Fibroblast of lung (primary cell): Measurements from ENCODE around the gene PROM2. TPM values are rescaled to one million over a fixed set of nuclear protein-coding genes. Genes with fewer than 3 reads are reported as not detected.

Experiments
- DNase-seq, 2 donors: peaks; one replicate each; pipeline versions ENCODE4 v3.0.0 to v3.0.0-alpha.2; 2010; ENCODE audit warnings: low read depth in 2 of 2
- H2AFZ ChIP-seq: 2 replicates; pipeline ENCODE4 v1.5.1; 2012; ENCODE audit warnings: low read length, control low read depth, inconsistent platforms
- H3K27ac ChIP-seq: 2 replicates; pipeline ENCODE4 v1.5.1; 2011; ENCODE audit warnings: low read length, control low read depth; ENCODE audit not compliant: insufficient read depth
- H3K27me3 ChIP-seq: 2 replicates; pipeline ENCODE4 v1.5.1; 2011; ENCODE audit warnings: mild to moderate bottlenecking, low read length; ENCODE audit not compliant: control insufficient read depth, insufficient read depth
- H3K36me3 ChIP-seq: 2 replicates; pipeline ENCODE4 v1.5.1; 2011; ENCODE audit warnings: low read length; ENCODE audit not compliant: control insufficient read depth, insufficient read depth
- H3K4me1 ChIP-seq: 2 replicates; pipeline ENCODE4 v1.5.1; 2011; ENCODE audit warnings: low read length; ENCODE audit not compliant: control insufficient read depth, insufficient read depth; ENCODE audit errors: extremely low read depth
- H3K4me2 ChIP-seq: 2 replicates; pipeline ENCODE4 v1.5.1; 2011; ENCODE audit warnings: low read length, control low read depth; ENCODE audit not compliant: insufficient read depth; ENCODE audit errors: extremely low read depth
- H3K4me3 ChIP-seq, 4 experiments: fragments of 200-600 bp in 1 of 4; sonication (generic) in 1 of 4; replicated peaks in 1 of 4; 2 replicates each; pipeline ENCODE4 v1.5.1; 2011 to 2016; ENCODE audit warnings: low read length in 4 of 4, low read depth in 3 of 4, mild to moderate bottlenecking in 3 of 4, control low read depth in 2 of 4, inconsistent platforms in 1 of 4, mixed read lengths in 1 of 4; ENCODE audit not compliant: insufficient read depth in 1 of 4; ENCODE audit errors: control extremely low read depth in 1 of 4
- H3K79me2 ChIP-seq: 2 replicates; pipeline ENCODE4 v1.5.1; 2012; ENCODE audit warnings: mild to moderate bottlenecking, low read length, inconsistent platforms; ENCODE audit not compliant: control insufficient read depth, insufficient read depth
- H3K9ac ChIP-seq: 2 replicates; pipeline ENCODE4 v1.5.1; 2011; ENCODE audit warnings: mild to moderate bottlenecking, low read length, control low read depth; ENCODE audit not compliant: insufficient read depth
- H3K9me3 ChIP-seq: 2 replicates; pipeline ENCODE4 v1.5.1; 2012; ENCODE audit warnings: low read depth, low read length; ENCODE audit not compliant: control insufficient read depth, insufficient read depth
- H4K20me1 ChIP-seq: 2 replicates; pipeline ENCODE4 v1.5.1; 2011; ENCODE audit warnings: low read length; ENCODE audit not compliant: control insufficient read depth, insufficient read depth; ENCODE audit errors: extremely low read depth
- EZH2 ChIP-seq: IDR thresholded peaks from 2 replicates; pipeline ENCODE4 v1.5.1; 2012; ENCODE audit warnings: low read length, control low read depth, mild to moderate bottlenecking; ENCODE audit errors: missing control alignments
- polyA minus RNA-seq: library from RNA; depleted of rRNA, polyadenylated mRNA; stranded (reverse); fragments of >200 nt; gene quantifications from 2 replicates; pipeline ENCODE4 v1.2.3, GENCODE V29; 2011; ENCODE audit warnings: low replicate concordance
- polyA plus RNA-seq, 2 donors: library from polyadenylated mRNA; depleted of rRNA in 1 of 2; stranded (reverse) in 1 of 2; unstranded in 1 of 2; fragments of >200 nt; gene quantifications; 2 replicates each; pipeline ENCODE4 v1.2.1, GENCODE V29; 2011 to 2012; ENCODE audit warnings: missing spikeins in 1 of 2
- total RNA-seq: library from RNA; depleted of rRNA; stranded (reverse); fragments of >200 nt; gene quantifications from 2 replicates; pipeline ENCODE4 v1.2.1, GENCODE V29; 2014
- TF ChIP-seq, protein P1 (sequence below), 2 donors: IDR thresholded peaks in 1 of 2; conservative IDR thresholded peaks in 1 of 2; 1 replicate in 1 of 2; 2 replicates in 1 of 2; pipeline ENCODE4 v1.5.1; 2011 to 2012; ENCODE audit warnings: low read length in 2 of 2, control low read depth in 1 of 2, inconsistent platforms in 1 of 2, low read depth in 1 of 2, mild to moderate bottlenecking in 1 of 2

Gene PROM2
- 0.26 and 0.33 TPM in 2 replicates for total RNA-seq
- 0.05 and 0.09 TPM in 2 replicates for polyA plus RNA-seq
- 0.08 and 0.14 TPM in 2 replicates for polyA plus RNA-seq (2012)
- polyA minus RNA-seq: 0.26 TPM in 1 of 2 replicates, not detected in the other

GRCh38 chr2:95274291-95275150, at the start of gene PROM2:
TSS of gene PROM2 (plus strand) at chr2:95274449. CDS start at chr2:95274586, 137 bp downstream.
- Histone ChIP-seq H3K9ac (no peak within 1 kb of the TSS), H3K9me3 (no peaks in the 10 kb centered on the region), H3K36me3 (no peaks in the 10 kb centered on the region), H2AFZ (no peak within 1 kb of the TSS), H3K27me3 (no peaks in the 10 kb centered on the region), H3K79me2 (no peaks in the 10 kb centered on the region), H4K20me1 (no peaks in the 10 kb centered on the region), H3K4me3 (no peak within 1 kb of the TSS), H3K27ac (no peak within 1 kb of the TSS), H3K4me2 (no peak within 1 kb of the TSS), H3K4me1 (no peaks in the 10 kb centered on the region)
- DNase-seq: no peak
- TF ChIP-seq EZH2: no peak
- TF ChIP-seq, protein P1, sequence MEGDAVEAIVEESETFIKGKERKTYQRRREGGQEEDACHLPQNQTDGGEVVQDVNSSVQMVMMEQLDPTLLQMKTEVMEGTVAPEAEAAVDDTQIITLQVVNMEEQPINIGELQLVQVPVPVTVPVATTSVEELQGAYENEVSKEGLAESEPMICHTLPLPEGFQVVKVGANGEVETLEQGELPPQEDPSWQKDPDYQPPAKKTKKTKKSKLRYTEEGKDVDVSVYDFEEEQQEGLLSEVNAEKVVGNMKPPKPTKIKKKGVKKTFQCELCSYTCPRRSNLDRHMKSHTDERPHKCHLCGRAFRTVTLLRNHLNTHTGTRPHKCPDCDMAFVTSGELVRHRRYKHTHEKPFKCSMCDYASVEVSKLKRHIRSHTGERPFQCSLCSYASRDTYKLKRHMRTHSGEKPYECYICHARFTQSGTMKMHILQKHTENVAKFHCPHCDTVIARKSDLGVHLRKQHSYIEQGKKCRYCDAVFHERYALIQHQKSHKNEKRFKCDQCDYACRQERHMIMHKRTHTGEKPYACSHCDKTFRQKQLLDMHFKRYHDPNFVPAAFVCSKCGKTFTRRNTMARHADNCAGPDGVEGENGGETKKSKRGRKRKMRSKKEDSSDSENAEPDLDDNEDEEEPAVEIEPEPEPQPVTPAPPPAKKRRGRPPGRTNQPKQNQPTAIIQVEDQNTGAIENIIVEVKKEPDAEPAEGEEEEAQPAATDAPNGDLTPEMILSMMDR (conservative IDR thresholded peaks at IDR 0.05 in 1 of 2, IDR thresholded peaks at IDR 0.05 in 1 of 2; ENCODE audit: low read depth in 1 of 2, low read length in 2 of 2): no peak

- no peaks in the 10 kb centered on the region for H3K9me3 ChIP-seq
- H3K27me3 ChIP-seq: no peaks in the 10 kb centered on the region
- no peak for TF ChIP-seq EZH2
- TF ChIP-seq, protein P1 (conservative IDR thresholded peaks at IDR 0.05 in 1 of 2, IDR thresholded peaks at IDR 0.05 in 1 of 2; ENCODE audit: low read depth in 1 of 2, low read length in 2 of 2): no peak
- H3K4me2 ChIP-seq: no peak overlapping the region
- no peaks in the 10 kb centered on the region for H3K79me2 ChIP-seq
- H4K20me1 ChIP-seq: no peaks in the 10 kb centered on the region
- no peaks in the 10 kb centered on the region for H3K4me1 ChIP-seq
- no peaks in the 10 kb centered on the region for H3K36me3 ChIP-seq
- no peak overlapping the region for H2AFZ ChIP-seq
- H3K9ac ChIP-seq: no peak overlapping the region
- H3K4me3 ChIP-seq: no peak overlapping the region
- no peak overlapping the region for H3K27ac ChIP-seq
- peak in 1 of 2 donors; percentile 25 for DNase-seq
These were observed 48.6 kb upstream of the PROM2 start for GRCh38 chr2:95225658-95226057.

- Histone ChIP-seq H4K20me1 (no peaks in the 10 kb centered on the region), H3K4me3 (no peak overlapping the region), H3K36me3 (no peaks in the 10 kb centered on the region), H2AFZ (no peak overlapping the region), H3K27ac (no peak overlapping the region), H3K9ac (no peak overlapping the region), H3K79me2 (no peaks in the 10 kb centered on the region), H3K4me2 (no peak overlapping the region), H3K4me1 (no peaks in the 10 kb centered on the region), H3K27me3 (no peaks in the 10 kb centered on the region), H3K9me3 (no peaks in the 10 kb centered on the region)
- TF ChIP-seq, protein P1 (conservative IDR thresholded peaks at IDR 0.05 in 1 of 2, IDR thresholded peaks at IDR 0.05 in 1 of 2; ENCODE audit: low read depth in 1 of 2, low read length in 2 of 2): peak; percentile 83 to 92
- TF ChIP-seq EZH2: no peak
- DNase-seq: peak; percentile 62 to 90
These were observed 42.5 kb upstream of the PROM2 start for GRCh38 chr2:95231723-95232122.
